SH-SY5Y (cell line): ENCODE measurements around the gene NPTX1.

ENCODE experiments used
- GATA2 ChIP-seq: IDR thresholded peaks from 2 replicates; pipeline ENCODE4 v1.6.1; 2011; ENCODE audit warnings: mild to moderate bottlenecking, low read depth, low read length
- GATA3 ChIP-seq: IDR thresholded peaks from 2 replicates; pipeline ENCODE4 v1.6.1; 2011; ENCODE audit warnings: low read depth, mild to moderate bottlenecking, low read length, moderate library complexity

DNA sequence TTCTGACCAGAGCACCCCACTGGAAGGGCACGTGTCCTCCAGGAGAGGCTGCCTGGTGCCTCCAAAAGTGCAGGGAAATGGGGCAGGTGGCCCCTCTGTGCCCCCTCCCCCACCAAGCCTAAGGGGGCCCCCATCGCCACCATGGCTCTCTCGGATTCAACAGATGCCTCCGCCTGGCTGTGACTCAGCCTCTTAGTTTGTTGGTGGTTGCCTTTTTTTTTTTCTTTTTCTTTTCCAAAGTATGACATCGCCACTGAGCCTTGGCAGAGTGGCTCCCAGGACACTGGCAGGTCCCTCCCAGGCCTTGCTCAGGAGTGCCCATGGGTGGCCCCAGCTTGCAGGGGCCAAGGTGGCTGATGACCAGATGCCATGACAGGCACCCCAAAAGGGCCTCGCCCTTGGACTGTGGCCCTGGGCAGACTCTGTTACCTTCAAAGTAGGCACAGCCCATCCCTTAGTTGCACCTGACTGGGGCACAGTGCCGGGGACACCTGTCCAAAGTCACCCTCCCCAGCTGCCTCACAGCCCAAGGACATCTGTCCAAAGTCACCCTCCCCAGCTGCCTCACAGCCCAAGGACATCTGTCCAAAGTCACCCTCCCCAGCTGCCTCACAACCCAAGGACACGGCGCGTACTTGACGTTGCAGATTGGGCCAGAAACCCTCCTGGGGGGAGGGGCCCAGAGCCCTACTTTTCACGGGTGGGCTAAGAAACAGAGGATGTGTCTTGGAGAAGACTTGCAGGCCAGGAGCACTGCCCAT is 29.6 kb downstream of the NPTX1 start:
- no peak for TF ChIP-seq GATA3
- no peak for TF ChIP-seq GATA2
